ENCODE results near the gene ACTRT2.

DNA sequence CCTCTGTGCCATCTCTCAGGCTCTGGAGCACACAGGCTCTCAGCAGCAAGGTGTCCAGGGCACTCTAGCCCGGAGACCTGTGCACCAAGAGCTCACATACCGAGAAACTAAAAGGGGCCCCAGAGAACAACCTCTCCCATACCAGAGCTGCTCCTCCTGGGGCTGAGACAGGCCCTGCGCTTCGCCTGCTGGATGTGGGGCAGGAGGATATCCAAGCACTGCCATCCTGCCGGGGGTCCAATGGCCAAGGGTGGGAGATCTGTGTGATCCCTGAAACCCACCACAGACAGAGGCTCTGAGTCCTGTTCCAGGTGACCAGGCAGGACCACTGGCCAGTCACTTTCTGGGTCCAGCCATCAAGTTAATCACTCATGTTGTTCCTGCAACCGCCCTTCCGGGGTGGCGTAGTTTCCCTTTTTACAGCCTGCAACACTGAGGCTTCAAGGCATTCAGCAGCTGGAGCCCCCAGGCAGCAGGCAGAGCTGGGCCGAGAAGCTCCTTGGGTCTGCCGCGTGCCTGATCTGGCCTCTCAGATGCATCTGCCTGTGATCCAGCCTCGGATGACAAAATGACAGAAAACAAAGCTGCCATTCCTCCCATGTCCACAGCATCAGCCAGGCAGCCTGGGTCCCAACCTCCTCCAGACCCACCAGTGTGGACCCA lies 36.7 kb upstream of the ACTRT2 start:
- TF ChIP-seq, protein P1, sequence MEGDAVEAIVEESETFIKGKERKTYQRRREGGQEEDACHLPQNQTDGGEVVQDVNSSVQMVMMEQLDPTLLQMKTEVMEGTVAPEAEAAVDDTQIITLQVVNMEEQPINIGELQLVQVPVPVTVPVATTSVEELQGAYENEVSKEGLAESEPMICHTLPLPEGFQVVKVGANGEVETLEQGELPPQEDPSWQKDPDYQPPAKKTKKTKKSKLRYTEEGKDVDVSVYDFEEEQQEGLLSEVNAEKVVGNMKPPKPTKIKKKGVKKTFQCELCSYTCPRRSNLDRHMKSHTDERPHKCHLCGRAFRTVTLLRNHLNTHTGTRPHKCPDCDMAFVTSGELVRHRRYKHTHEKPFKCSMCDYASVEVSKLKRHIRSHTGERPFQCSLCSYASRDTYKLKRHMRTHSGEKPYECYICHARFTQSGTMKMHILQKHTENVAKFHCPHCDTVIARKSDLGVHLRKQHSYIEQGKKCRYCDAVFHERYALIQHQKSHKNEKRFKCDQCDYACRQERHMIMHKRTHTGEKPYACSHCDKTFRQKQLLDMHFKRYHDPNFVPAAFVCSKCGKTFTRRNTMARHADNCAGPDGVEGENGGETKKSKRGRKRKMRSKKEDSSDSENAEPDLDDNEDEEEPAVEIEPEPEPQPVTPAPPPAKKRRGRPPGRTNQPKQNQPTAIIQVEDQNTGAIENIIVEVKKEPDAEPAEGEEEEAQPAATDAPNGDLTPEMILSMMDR (IDR thresholded peaks at IDR 0.05) = no peak
- TF ChIP-seq POLR2A (IDR thresholded peaks at IDR 0.05) (no peak), EP300 (IDR thresholded peaks at IDR 0.05) (no peak)

Measured in sigmoid colon (tissue), 4 donors.